T-cell (primary cell): ENCODE measurements around the gene SRP68. TPM values are rescaled to one million over a fixed set of nuclear protein-coding genes. Genes with fewer than 3 reads are reported as not detected.
A peak's percentile ranks its signal among the peaks of the same experiment; 100 is the strongest.

ENCODE experiments used
- ATAC-seq, 4 experiments: fragments of 200-7000 bp in 3 of 4; fragments of 150-1000 bp in 1 of 4; cut with Tn5 transposase; replicated peaks in 1 of 4; 1 replicate in 3 of 4; 2 replicates in 1 of 4; pipeline ENCODE4 v1.10.0; 2021; ENCODE audit warnings: moderate library complexity in 3 of 4, mild to moderate bottlenecking in 2 of 4, moderate number of reproducible peaks in 1 of 4
- CTCF ChIA-PET, 2 donors: fragments of 300-600 bp; sonication (Branson Sonifier 250); formaldehyde crosslinking; loops; one replicate each; lab custom pipeline; 2022; ENCODE audit warnings: antibody characterized with exemption in 2 of 2; lab: Charles Lee
- POLR2A ChIA-PET, 2 donors: fragments of 300-600 bp; sonication (Branson Sonifier 250); formaldehyde crosslinking; loops; one replicate each; lab custom pipeline; 2022; ENCODE audit warnings: antibody characterized with exemption in 2 of 2; lab: Charles Lee
- DNase-seq, 35 experiments: peaks; one replicate each; pipeline versions ENCODE4 v3.0.0 to v3.0.0-alpha.2; 2013 to 2023
- H3K27ac ChIP-seq: one replicate; pipeline ENCODE4 v1.5.1; 2013; ENCODE audit warnings: low read length
- H3K27me3 ChIP-seq, 2 experiments: replicated peaks in 1 of 2; 1 replicate in 1 of 2; 2 replicates in 1 of 2; pipeline versions ENCODE4 v1.6.1 to v1.7.0; 2013; ENCODE audit warnings: low read length in 1 of 2, mixed read lengths in 1 of 2; ENCODE audit not compliant: control insufficient read depth in 2 of 2, insufficient read depth in 2 of 2; ENCODE audit errors: extremely low read depth in 1 of 2
- H3K36me3 ChIP-seq, 2 donors: 1 replicate in 1 of 2; 2 replicates in 1 of 2; pipeline versions ENCODE4 v1.6.1 to v1.7.0; 2013; ENCODE audit warnings: low read length in 1 of 2; ENCODE audit not compliant: control insufficient read depth in 2 of 2, insufficient read depth in 1 of 2; ENCODE audit errors: extremely low read depth in 1 of 2
- H3K4me1 ChIP-seq, 2 experiments: 1 replicate in 1 of 2; 2 replicates in 1 of 2; pipeline versions ENCODE4 v1.6.1 to v1.7.0; 2013; ENCODE audit warnings: low read length in 2 of 2, mixed read lengths in 1 of 2; ENCODE audit not compliant: insufficient read depth in 2 of 2, control insufficient read depth in 1 of 2; ENCODE audit errors: extremely low read depth in 1 of 2
- H3K4me3 ChIP-seq, 2 donors: 1 replicate in 1 of 2; 2 replicates in 1 of 2; pipeline versions ENCODE4 v1.5.1 to v1.7.0; 2013; ENCODE audit warnings: mild to moderate bottlenecking in 2 of 2, low read length in 1 of 2, moderate library complexity in 1 of 2; ENCODE audit not compliant: control insufficient read depth in 1 of 2; ENCODE audit errors: extremely low read depth in 1 of 2
- H3K9me3 ChIP-seq: 2 replicates; pipeline ENCODE4 v1.7.0; 2013
- H3K27ac Mint-ChIP-seq, 2 donors: one replicate each; pipeline ENCODE4 v1.8.0; 2020 to 2021; ENCODE audit warnings: mild to moderate bottlenecking in 2 of 2, mixed read lengths in 2 of 2
- H3K27me3 Mint-ChIP-seq, 2 donors: one replicate each; pipeline ENCODE4 v1.8.0; 2021 to 2022; ENCODE audit warnings: mixed read lengths in 2 of 2
- H3K36me3 Mint-ChIP-seq: one replicate; pipeline ENCODE4 v1.8.0; 2021; ENCODE audit warnings: mixed read lengths
- H3K4me1 Mint-ChIP-seq, 3 donors: one replicate each; pipeline ENCODE4 v1.8.0; 2020 to 2022; ENCODE audit warnings: mixed read lengths in 3 of 3, mild to moderate bottlenecking in 1 of 3
- H3K4me3 Mint-ChIP-seq, 3 donors: one replicate each; pipeline ENCODE4 v1.8.0; 2020 to 2022; ENCODE audit warnings: mild to moderate bottlenecking in 3 of 3, mixed read lengths in 3 of 3, moderate library complexity in 3 of 3
- H3K9me3 Mint-ChIP-seq, 3 donors: one replicate each; pipeline ENCODE4 v1.8.0; 2020 to 2022; ENCODE audit warnings: mixed read lengths in 3 of 3
- WGBS: methylation state at CpG from one replicate; pipeline ENCODE4 v1.1.5; 2013; ENCODE audit warnings: missing lambda C conversion rate; ENCODE audit not compliant: insufficient coverage; 5-methylcytosine and 5-hydroxymethylcytosine counted together
- total RNA-seq, 35 experiments: library from RNA in 6 of 35; stranded (reverse) in 6 of 35; fragments of 120-200 nt in 1 of 35; gene quantifications; one replicate each; pipeline versions ENCODE4 v1.2.1 to v1.2.4 and lab custom pipeline; 2013 to 2026

Gene SRP68
- total RNA-seq, 5 donors from 2014 or later (not counting 1 experiment from before 2014, with no cell fraction given): 71.9 to 81.6 (median 78.9) TPM

- H3K4me1 Mint-ChIP-seq: peaks cover 5% of the 10 kb centered on the region in 3 donors
- POLR2A ChIA-PET: no interaction called here
Observed at GRCh38 chr17:76018340-76018680, 54.0 kb downstream of the SRP68 start.

DNA sequence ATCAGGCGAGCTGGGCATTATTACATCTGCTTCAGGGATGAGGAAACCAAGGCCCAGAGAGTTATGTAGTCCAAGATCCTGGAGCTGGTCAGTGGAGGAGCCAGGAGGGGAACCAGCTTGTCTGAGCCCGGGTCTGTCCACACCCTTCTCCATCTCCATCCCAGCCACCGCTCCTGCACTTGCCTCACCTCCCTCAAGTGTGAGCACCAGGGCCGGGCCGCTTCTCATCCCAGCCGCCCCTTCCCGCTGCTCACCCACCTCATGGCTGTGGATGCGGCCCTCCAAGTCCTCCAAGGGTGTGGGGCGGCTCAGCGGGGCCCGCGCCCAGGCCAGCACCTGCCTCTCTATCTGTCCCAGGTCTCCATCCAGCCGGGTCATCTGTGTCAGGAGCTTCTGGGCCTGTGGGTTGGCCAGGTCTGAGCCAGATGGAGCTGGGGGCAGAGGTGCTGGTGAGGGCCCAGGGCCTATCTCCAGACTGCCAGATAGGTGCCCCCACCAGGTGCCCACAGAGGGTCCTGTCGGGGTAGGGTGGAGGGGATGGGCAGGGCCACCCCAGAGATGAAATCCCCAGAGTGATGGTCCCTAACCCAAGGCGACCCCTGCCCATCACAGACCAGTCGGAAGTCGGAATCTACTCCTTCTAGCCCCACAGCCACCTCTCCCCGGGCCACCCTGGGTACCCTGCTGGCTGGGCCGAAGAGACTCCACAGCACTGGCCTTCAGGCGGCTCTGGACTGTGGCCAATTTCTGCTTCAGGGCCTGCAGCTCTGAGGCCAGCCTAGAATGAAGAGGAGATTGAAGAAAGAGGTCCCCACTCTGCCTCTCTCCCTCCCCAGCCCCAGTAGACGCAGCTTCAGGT, 54.6 kb downstream of the SRP68 start:
- ATAC-seq (no peak), DNase-seq (no peak)
- Histone ChIP-seq H3K27ac (no peak overlapping the region), H3K9me3 (no peaks in the 10 kb centered on the region), H3K27me3 (peaks cover 0 to 13% of the 10 kb centered on the region in 2 experiments), H3K36me3 (no peaks in the 10 kb centered on the region), H3K4me3 (no peak overlapping the region), H3K4me1 (peaks cover 0 to 13% of the 10 kb centered on the region in 2 experiments)
- ChIA-PET POLR2A (no interaction called here), CTCF (interaction anchor here (0.6 kb wide), 2 partner anchors 12 to 353 kb away, joined by 3 read pairs; no protein-coding TSS in a partner anchor)
- Mint-ChIP-seq H3K27me3 (no peaks in the 10 kb centered on the region), H3K9me3 (no peaks in the 10 kb centered on the region), H3K4me1 (peaks cover 5% of the 10 kb centered on the region in 3 donors), H3K36me3 (no peaks in the 10 kb centered on the region), H3K27ac (no peak overlapping the region), H3K4me3 (no peak overlapping the region)
- WGBS: 70% methylated on average over 5 of the region's 21 CpGs

More at GRCh38 chr17:76018340-76018680, 54.0 kb downstream of the SRP68 start:
- Histone ChIP-seq H3K27me3 (peaks cover 0 to 11% of the 10 kb centered on the region in 2 experiments), H3K4me3 (no peak overlapping the region), H3K9me3 (no peaks in the 10 kb centered on the region), H3K4me1 (peaks cover 0 to 13% of the 10 kb centered on the region in 2 experiments), H3K36me3 (no peaks in the 10 kb centered on the region), H3K27ac (no peak overlapping the region)
- no peak overlapping the region for H3K4me3 Mint-ChIP-seq
- no peaks in the 10 kb centered on the region for H3K27me3 Mint-ChIP-seq
- no peak for ATAC-seq
- H3K9me3 Mint-ChIP-seq: no peaks in the 10 kb centered on the region
- no peaks in the 10 kb centered on the region for H3K36me3 Mint-ChIP-seq
- CTCF ChIA-PET: interaction anchor here (0.6 kb wide), 2 partner anchors 11 to 199 kb away, joined by 3 to 4 read pairs; no protein-coding TSS in a partner anchor
- WGBS: 97% methylated on average over 8 of the region's 11 CpGs
- no peak overlapping the region for H3K27ac Mint-ChIP-seq
- DNase-seq: no peak

DNA sequence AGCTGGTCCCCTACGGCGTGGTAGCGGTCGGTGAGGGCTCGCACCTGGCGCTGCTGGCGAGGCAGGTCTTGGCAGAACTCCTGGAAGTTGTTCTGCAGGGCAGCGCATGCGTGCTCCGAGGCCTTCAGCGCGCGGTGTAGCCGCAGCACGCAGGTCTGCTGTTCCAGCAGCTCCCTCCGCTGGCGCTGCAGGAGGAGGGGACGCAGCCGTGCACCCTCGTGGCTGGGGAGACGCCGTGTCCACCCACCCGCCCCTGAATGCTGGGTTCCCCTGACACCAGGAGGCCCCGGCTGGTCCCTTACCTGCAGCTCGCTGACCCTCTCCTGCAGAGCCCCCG, 57.4 kb downstream of the SRP68 start:
- ATAC-seq: no peak
- Mint-ChIP-seq H3K4me3 (no peak overlapping the region), H3K9me3 (no peaks in the 10 kb centered on the region), H3K27ac (no peak overlapping the region), H3K36me3 (no peaks in the 10 kb centered on the region), H3K4me1 (peaks cover 5% of the 10 kb centered on the region in 3 donors), H3K27me3 (no peaks in the 10 kb centered on the region)
- 92% methylated on average over 23 of the region's 26 CpGs for WGBS
- Histone ChIP-seq H3K36me3 (no peaks in the 10 kb centered on the region), H3K4me3 (no peak overlapping the region), H3K9me3 (no peaks in the 10 kb centered on the region), H3K27me3 (peaks cover 0 to 13% of the 10 kb centered on the region in 2 experiments), H3K4me1 (peaks cover 0 to 13% of the 10 kb centered on the region in 2 experiments), H3K27ac (no peak overlapping the region)
- no peak for DNase-seq
- CTCF ChIA-PET: interaction anchor here (0.6 to 1.4 kb wide), 14 partner anchors 11 to 286 kb away, joined by 3 to 5 read pairs (median 3); no protein-coding TSS in a partner anchor
- POLR2A ChIA-PET: no interaction called here

- Mint-ChIP-seq H3K4me1 (peaks cover 5 to 7% (median 5%) of the 10 kb centered on the region in 3 donors), H3K9me3 (no peaks in the 10 kb centered on the region), H3K27ac (peak overlapping the region in 1 of 2 donors; percentile 74), H3K36me3 (no peaks in the 10 kb centered on the region), H3K27me3 (no peaks in the 10 kb centered on the region), H3K4me3 (peak overlapping the region in 2 of 3 donors; percentile 28 to 30)
- 34% methylated on average over 19 of the region's 19 CpGs for WGBS
- H3K36me3 ChIP-seq: no peaks in the 10 kb centered on the region
- POLR2A ChIA-PET: no interaction called here
- peak; percentile 51 to 86 (median 70) for DNase-seq
- peaks cover 0 to 13% of the 10 kb centered on the region in 2 experiments for H3K4me1 ChIP-seq
- CTCF ChIA-PET: interaction anchor here (0.6 to 1.4 kb wide), 16 partner anchors 10 to 287 kb away, joined by 3 to 5 read pairs (median 4); no protein-coding TSS in a partner anchor
- H3K9me3 ChIP-seq: no peaks in the 10 kb centered on the region
- H3K27ac ChIP-seq: no peak overlapping the region
- ATAC-seq: peak; percentile 95 to 98 (median 96)
- H3K4me3 ChIP-seq: no peak overlapping the region
- peaks cover 0 to 13% of the 10 kb centered on the region in 2 experiments for H3K27me3 ChIP-seq
Observed at GRCh38 chr17:76014100-76014924, 58.0 kb downstream of the SRP68 start.

GRCh38 chr17:76013377-76013932, 58.9 kb downstream of the SRP68 start:
- no peak overlapping the region for H3K4me3 ChIP-seq
- Mint-ChIP-seq H3K27ac (no peak overlapping the region), H3K4me3 (no peak overlapping the region), H3K4me1 (peaks cover 5 to 7% (median 5%) of the 10 kb centered on the region in 3 donors), H3K36me3 (no peaks in the 10 kb centered on the region), H3K9me3 (no peaks in the 10 kb centered on the region), H3K27me3 (no peaks in the 10 kb centered on the region)
- H3K27me3 ChIP-seq: peaks cover 0 to 13% of the 10 kb centered on the region in 2 experiments
- no peak overlapping the region for H3K27ac ChIP-seq
- DNase-seq (no peak), ATAC-seq (no peak)
- H3K36me3 ChIP-seq: no peaks in the 10 kb centered on the region
- POLR2A ChIA-PET: no interaction called here
- WGBS: 84% methylated on average over 13 of the region's 15 CpGs
- H3K9me3 ChIP-seq: no peaks in the 10 kb centered on the region
- CTCF ChIA-PET: interaction anchor here (0.7 to 1.4 kb wide), 8 partner anchors 52 to 288 kb away, joined by 3 to 4 read pairs (median 4); no protein-coding TSS in a partner anchor
- H3K4me1 ChIP-seq: peaks cover 0 to 13% of the 10 kb centered on the region in 2 experiments

- 95% methylated on average over 4 of the region's 5 CpGs for WGBS
- Histone ChIP-seq H3K4me3 (no peak overlapping the region), H3K9me3 (no peaks in the 10 kb centered on the region), H3K27ac (no peak overlapping the region), H3K27me3 (peaks cover 0 to 13% of the 10 kb centered on the region in 2 experiments), H3K36me3 (no peaks in the 10 kb centered on the region), H3K4me1 (peaks cover 0 to 13% of the 10 kb centered on the region in 2 experiments)
- H3K4me1 Mint-ChIP-seq: peaks cover 5 to 7% (median 5%) of the 10 kb centered on the region in 3 donors
- H3K36me3 Mint-ChIP-seq: no peaks in the 10 kb centered on the region
- no peak for DNase-seq
- no peak overlapping the region for H3K27ac Mint-ChIP-seq
- POLR2A ChIA-PET: no interaction called here
- H3K27me3 Mint-ChIP-seq: no peaks in the 10 kb centered on the region
- CTCF ChIA-PET: interaction anchor here in 1 of 2 donors (1.8 kb wide), 1 partner anchor 9 kb away, joined by 5 read pairs; no protein-coding TSS in a partner anchor
- H3K9me3 Mint-ChIP-seq: no peaks in the 10 kb centered on the region
- no peak overlapping the region for H3K4me3 Mint-ChIP-seq
- no peak for ATAC-seq
Observed at GRCh38 chr17:76011951-76012350, 60.4 kb downstream of the SRP68 start.
